ENCODE measurements around the gene PARP11.
"Not testable (repeated sequence)": the region's sequence is repeated elsewhere in the genome, so short reads cannot be mapped to it uniquely, and the experiment has no call there.

The PARP11 gene

GRCh38 chr12:3882406-3882805 is 9.2 kb upstream of the PARP11 start:
- no peak for DNase-seq

GRCh38 chr12:3881281-3881950 is 8.2 kb upstream of the PARP11 start:
- no peak for DNase-seq

DNA sequence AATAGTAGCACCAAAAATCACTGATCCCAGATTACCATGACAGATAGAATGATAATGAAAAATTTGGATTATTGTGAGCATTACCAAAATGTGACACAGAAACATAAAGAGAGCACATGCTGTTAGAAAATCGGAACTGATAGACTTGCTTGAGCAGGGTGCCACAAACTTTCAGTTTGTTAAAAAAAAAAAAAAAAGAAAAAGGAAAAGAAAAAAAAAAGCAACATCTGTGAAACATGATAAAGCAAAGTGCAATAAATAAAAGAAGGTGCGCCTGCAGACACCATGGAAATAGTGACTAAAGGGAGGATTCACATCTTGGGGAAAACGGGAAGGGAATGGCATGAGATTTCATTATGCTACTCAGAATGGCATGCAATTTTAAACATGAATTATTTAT is 6.6 kb upstream of the PARP11 start:
- no peak for DNase-seq

- DNase-seq: no peak
Observed at GRCh38 chr12:3871356-3871755, 1.8 kb downstream of the PARP11 start.

GRCh38 chr12:3869865-3870264 is 3.3 kb downstream of the PARP11 start:
- DNase-seq: peak; percentile 11 to 19

- DNase-seq: no peak
Observed at GRCh38 chr12:3869433-3869832, 3.8 kb downstream of the PARP11 start.

DNA sequence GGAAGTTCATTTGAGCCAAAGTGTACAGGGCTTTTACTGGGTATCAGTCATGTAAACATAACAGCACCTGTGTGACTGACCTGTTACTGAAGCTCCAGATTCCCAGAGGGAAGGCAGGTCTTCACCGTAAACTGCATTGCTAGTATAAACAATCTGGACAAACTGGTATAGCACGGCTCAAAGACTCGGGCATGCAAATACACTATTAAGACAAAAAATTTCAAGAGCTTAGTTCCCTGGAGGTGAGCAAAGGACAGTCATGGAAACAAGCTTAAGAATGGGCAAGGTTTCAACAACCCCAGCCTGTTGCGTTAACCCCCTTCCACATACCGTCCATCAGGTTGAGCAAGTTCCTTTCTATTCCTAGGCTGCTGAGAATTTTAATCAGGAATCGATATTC is 9.4 kb downstream of the PARP11 start:
- DNase-seq: no peak

- no peak for DNase-seq
Observed at GRCh38 chr12:3842517-3842916, 30.7 kb downstream of the PARP11 start.

GRCh38 chr12:3841783-3842182 is 31.4 kb downstream of the PARP11 start:
- DNase-seq: no peak

DNA sequence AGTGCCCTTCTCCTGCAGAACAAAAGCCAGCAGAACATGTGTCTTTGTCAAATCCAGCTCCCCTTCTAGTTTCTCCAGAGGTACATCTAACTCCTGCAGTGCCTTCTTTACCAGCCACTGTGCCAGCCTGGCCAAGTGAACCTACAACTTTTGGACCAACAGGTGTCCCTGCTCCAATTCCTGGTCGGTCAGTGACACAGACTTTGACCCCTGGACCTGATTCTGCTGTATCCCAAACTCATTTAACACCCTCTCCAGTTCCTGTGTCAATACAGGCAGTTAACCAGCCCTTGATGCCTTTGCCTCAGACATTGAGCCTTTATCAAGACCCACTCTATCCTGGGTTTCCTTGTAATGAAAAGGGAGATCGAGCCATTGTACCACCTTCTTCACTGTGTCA is 32.4 kb downstream of the PARP11 start:
- DNase-seq: not testable (repeated sequence)

DNA sequence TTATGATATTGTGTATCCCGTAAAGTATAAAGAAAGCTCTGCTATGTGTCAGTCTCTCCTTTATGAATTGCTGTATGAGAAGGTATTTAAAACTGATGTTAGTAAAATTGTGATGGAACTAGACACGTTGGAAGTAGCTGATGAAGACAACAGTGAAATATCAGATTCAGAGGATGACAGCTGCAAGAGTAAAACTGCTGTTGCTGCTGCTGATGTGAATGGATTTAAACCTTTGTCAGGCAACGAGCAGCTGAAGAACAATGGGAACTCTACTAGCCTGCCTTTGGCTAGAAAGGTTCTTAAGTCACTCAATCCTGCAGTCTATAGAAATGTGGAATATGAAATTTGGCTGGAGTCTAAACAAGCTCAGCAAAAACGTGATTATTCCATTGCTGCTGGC is 33.5 kb downstream of the PARP11 start:
- not testable (repeated sequence) for DNase-seq

DNA sequence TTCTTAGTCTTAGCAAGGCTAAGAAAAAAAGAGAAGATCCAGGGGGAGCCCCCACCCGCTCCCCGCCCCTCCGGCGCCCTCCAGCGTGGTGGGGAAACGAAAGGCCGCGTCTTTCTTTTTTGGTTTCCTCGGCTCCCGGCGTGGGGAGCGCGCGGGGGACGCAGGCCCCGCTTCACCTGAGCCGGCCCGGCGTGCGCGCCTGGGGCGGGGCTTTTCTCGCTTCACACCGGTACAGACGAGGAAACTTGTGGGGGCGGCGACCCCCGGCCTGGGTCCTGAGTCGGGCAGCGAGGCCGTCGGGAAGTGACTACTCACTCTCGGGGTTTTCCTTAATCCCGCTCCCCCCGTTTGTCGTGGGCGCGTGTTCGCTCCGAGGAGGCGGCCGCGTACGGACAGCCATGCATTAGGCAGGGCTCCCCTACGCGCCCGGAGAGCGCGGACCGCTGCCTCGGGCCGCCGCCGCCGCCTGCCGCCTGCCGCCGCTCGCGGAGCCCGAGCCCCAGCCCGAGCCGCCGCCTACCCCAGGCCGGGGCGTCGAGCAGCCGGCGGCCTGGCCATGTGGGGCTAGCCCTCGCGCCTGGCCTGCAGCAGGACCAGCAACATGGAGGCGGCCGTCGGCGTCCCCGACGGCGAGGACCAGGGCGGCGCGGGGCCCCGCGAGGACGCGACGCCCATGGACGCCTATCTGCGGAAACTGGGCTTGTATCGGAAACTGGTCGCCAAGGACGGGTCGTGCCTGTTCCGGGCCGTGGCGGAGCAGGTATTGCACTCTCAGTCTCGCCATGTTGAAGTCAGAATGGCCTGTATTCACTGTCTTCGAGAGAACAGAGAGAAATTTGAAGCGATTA is 34.3 kb downstream of the PARP11 start:
- peak; percentile 21 to 28 for DNase-seq

GRCh38 chr12:3838076-3838475 is 35.1 kb downstream of the PARP11 start:
- DNase-seq: no peak

GRCh38 chr12:3837049-3837448 is 36.1 kb downstream of the PARP11 start:
- DNase-seq: no peak

DNA sequence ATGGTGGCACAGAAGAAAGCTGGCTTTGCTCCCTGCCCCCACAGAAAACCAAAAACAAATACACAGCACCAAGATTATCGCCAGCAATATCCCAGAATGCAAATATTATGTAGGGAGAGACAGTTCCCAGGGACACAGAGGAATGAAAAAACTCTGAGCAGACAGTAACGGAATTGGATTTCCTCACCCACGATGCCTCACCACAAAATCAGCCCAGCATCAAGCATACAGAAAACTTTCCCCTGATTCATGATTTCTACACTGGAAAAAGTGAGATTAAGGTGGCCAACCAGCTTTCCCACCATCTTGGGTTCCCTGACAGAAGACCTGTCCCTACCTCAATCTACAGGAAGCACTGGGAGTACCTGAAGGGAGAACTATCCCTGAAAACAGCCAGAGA is 36.6 kb downstream of the PARP11 start:
- no peak for DNase-seq

DNA sequence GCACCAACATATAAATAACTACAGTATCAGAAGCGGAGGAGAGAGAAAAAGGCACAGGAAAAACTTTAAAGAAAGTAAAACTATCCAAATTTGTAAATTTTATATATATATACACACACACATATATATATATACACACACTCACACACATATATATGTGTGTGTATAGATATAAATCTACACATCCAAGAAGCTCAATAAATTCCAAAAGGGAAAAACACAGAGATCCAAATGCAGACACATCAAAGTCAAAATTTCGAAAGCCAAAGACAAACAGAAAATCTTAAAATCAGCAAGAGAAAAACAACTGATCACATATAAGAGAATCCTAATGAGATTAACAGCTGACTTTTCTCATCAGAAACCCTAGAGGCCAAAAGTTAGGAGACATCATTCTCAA is 37.3 kb downstream of the PARP11 start:
- DNase-seq: no peak

GRCh38 chr12:3834774-3835173 is 38.4 kb downstream of the PARP11 start:
- DNase-seq: no peak

- no peak for DNase-seq
Observed at GRCh38 chr12:3833670-3834310, 39.4 kb downstream of the PARP11 start.

DNA sequence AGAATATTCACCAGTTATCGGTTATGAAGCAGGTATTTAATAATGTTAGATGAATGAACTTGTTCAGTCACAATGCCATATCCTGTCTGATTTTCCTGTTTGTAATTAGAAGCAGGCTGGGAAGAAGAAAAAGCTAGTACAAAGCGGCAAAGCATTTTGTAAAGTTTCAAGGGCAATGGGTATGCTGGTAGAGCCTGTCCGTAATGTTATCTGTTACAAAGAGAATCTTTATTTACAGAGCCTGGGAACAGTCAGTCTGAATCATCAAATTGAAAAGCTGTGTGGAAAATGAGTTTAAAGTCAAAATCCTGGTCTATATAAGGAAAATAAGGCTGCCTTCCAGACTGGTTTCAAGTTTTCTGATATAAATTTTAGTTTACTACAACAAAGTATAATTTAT is 40.5 kb downstream of the PARP11 start:
- no peak for DNase-seq

- no peak for DNase-seq
Observed at GRCh38 chr12:3828888-3829287, 44.3 kb downstream of the PARP11 start.

DNA sequence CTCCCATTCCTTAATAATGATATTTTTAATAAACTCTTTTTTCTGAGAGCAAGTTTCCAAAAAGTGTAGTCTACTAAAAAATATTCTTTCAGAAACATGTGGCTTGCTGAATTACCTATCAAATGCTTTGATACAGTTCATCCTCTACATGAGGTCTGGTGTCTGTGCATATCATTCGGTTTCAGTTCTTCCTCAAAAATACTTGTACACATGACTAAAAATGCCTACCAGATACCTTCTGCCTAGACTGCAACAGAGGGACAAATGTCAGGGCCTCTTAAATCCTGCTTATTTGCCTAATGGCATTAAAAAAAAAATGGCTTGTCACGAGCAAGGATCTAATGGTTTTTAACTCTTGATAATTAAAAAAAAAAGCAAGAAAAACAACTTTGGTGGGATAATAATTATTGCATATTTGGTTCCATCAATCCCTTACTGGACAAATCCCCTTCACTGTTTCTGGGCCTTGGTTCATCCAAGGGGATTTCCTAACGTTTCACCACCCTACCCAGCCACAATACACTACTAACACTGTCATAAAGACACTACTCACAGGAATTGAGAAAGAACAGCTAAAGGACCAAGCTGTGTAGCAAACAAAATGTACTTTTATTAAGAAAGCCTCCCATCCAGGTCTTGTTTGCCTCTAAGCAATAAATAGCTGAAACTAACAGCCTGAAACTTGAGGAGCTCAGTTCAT is 45.7 kb downstream of the PARP11 start:
- DNase-seq: no peak

DNA sequence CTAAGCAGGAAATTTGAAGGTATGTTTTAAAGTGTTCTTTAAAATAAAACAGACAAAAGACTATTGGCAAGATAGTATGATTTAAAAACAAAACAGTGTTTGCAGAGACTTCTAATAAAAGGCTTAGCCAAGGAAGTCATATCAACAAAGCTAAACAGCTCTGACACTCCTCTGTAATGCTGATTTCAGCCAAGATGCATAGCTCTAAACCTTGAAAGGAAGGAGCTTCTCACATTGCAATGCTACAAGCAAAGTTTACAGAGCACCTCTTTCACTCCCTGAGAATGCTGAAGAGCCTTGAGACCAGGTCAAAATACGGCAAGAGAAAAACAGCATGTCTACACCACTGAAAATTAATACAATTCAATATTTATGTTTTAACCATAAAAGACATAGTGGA is 51.8 kb downstream of the PARP11 start:
- no peak for DNase-seq

DNA sequence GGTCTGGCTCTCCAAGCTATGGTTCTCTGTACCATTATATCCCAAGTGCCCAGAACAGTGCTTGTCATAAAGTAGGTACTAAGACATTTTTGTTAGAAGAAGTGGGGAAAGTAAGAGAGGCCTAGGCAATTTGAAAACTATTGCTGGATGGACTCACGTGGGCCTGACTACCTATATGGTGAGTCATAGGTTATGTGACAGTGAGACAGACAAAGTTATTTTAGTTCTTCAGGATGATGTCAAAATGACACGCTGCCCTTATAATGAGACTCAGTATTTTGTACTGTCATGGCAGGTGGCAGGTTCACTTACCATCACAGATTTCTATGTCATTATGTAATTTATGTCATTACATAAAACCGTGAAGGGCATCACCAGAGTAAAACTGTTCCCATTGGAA is 53.1 kb downstream of the PARP11 start:
- DNase-seq: no peak
